ENCODE results near the gene ZBTB3. TPM values are rescaled to one million over a fixed set of nuclear protein-coding genes. Genes with fewer than 3 reads are reported as not detected.
"Not testable (repeated sequence)": the region's sequence is repeated elsewhere in the genome, so short reads cannot be mapped to it uniquely, and the experiment has no call there.

Gene ZBTB3
- total RNA-seq, 1 donor from 2014 or later = 16.1 TPM

DNA sequence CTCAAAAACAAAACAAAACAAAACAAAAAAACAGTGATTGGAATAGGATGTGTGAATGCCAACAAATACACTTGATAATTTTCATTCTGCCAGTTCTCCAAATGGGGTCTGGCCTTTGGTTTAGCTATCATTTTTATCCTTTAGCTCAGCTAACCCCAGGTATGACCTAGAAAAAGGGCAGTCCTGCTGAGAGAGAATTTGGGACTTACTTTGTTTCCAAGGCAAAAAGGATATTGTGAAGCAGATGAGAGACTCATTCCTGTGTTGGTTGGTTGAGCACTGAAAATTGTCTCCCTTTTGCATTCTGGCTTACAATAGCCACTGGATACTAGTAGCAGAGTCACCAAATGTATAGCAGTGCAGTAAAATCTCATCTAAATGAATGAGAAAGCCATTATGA is 16.8 kb downstream of the ZBTB3 start:
- Mint-ChIP-seq H3K36me3 (ENCODE audit: low read depth) (peaks cover 2% of the 10 kb centered on the region), H3K4me3 (no peak overlapping the region), H3K4me1 (no peaks in the 10 kb centered on the region), H3K27me3 (ENCODE audit: low read depth) (no peaks in the 10 kb centered on the region), H3K9me3 (no peaks in the 10 kb centered on the region), H3K27ac (ENCODE audit: unreplicated experiment) (no peak overlapping the region)
- no peak for DNase-seq (ENCODE audit: low read depth, low spot score)
- TF ChIP-seq, protein P1, sequence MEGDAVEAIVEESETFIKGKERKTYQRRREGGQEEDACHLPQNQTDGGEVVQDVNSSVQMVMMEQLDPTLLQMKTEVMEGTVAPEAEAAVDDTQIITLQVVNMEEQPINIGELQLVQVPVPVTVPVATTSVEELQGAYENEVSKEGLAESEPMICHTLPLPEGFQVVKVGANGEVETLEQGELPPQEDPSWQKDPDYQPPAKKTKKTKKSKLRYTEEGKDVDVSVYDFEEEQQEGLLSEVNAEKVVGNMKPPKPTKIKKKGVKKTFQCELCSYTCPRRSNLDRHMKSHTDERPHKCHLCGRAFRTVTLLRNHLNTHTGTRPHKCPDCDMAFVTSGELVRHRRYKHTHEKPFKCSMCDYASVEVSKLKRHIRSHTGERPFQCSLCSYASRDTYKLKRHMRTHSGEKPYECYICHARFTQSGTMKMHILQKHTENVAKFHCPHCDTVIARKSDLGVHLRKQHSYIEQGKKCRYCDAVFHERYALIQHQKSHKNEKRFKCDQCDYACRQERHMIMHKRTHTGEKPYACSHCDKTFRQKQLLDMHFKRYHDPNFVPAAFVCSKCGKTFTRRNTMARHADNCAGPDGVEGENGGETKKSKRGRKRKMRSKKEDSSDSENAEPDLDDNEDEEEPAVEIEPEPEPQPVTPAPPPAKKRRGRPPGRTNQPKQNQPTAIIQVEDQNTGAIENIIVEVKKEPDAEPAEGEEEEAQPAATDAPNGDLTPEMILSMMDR (conservative IDR thresholded peaks at IDR 0.05) = no peak

DNA sequence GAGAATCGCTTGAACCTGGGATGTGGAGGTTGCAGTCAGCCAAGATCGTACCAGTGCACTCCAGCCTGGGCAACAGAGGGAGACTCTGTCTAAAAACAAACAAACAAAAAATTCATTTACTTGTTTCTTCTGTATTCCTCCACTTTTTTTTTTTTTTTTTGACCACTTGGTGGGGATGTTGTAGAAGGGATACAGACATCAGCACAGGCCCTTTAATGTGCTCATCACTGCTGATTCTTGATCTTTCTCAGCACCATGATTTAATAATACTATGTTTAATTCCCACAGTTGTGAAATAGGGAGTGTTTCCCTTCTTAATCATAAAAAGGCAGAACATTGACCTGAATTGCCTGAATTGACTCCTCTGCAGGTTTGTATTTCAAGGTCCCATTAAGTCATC is 21.1 kb downstream of the ZBTB3 start:
- no peaks in the 10 kb centered on the region for H3K9me3 Mint-ChIP-seq
- peak overlapping the region; percentile 34 for H3K4me3 Mint-ChIP-seq
- TF ChIP-seq, protein P1 (conservative IDR thresholded peaks at IDR 0.05) = peak; percentile 47
- no peak overlapping the region for H3K27ac Mint-ChIP-seq (ENCODE audit: unreplicated experiment)
- H3K27me3 Mint-ChIP-seq (ENCODE audit: low read depth) = no peaks in the 10 kb centered on the region
- H3K36me3 Mint-ChIP-seq (ENCODE audit: low read depth) = peaks cover 2% of the 10 kb centered on the region
- H3K4me1 Mint-ChIP-seq = peaks cover 9% of the 10 kb centered on the region
- DNase-seq (ENCODE audit: low read depth, low spot score) = no peak

DNA sequence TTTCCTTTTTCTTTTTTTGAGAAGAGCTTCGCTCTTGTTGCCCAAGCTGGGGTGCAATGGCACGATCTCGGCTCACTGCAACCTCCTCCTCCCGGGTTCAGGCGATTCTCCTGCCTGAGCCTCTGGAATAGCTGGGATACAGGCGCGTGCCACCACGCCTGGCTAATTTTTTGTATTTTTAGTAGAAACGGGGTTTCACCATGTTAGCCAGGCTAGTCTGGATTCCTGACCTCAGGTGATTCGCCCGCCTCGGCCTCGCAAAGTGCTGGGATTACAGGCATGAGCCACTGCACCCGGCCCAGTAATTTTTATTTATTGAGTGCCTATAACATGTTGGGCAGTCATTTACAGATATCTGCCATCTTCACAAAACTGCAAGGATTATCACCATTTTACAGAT is 23.9 kb downstream of the ZBTB3 start:
- H3K27ac Mint-ChIP-seq (ENCODE audit: unreplicated experiment) = peak overlapping the region; percentile 78
- peak overlapping the region; percentile 97 for H3K4me3 Mint-ChIP-seq
- H3K27me3 Mint-ChIP-seq (ENCODE audit: low read depth); DNase-seq (ENCODE audit: low read depth, low spot score); H3K9me3 Mint-ChIP-seq; H3K36me3 Mint-ChIP-seq (ENCODE audit: low read depth): not testable (repeated sequence)
- H3K4me1 Mint-ChIP-seq = peaks cover 20% of the 10 kb centered on the region

DNA sequence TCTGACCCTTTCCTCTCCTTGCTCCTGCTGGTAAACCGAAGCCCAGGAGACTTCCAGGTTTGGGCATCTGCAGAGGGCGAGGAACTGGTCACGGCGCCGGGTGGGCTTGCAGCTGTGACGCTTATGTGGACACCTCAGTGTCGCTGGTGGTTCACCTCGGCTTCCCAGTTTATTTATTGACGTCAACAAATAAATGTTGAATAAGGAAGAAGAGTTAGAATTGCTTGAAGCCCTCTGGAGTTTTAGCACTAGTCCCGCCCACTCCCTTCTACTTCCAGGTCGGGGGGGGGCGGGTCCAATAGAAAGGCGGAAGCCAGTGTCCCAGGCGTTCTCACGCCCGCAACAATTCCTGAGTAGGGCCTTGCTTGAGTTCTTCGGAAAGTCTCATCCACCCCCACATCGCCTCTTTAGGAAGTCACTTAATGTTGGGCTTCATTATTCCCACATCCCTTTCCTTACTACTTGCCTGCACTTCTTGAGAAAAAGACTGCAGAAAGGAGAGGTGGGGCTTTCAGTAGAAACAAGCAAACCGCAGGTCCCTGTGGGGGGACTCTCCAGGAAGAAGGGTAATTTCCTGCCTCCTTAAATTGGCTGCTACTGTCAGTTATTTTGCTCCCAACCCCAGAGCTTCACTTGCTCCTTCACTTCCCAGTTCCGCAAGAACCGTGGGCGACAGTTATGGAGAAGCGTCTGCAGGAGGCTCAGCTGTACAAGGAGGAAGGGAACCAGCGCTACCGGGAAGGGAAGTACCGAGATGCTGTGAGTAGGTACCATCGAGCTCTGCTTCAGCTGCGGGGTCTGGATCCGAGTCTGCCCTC is 25.6 kb downstream of the ZBTB3 start, which contains the start of gene TTC9C:
Gene TTC9C (plus strand): TSS at position 316 of the 818 bp plus-strand sequence. CDS start 363 bp downstream, at position 679.
- Mint-ChIP-seq H3K27ac (ENCODE audit: unreplicated experiment) (peak within 1 kb of the TSS; percentile 99), H3K4me1 (peaks cover 37% of the 10 kb centered on the region), H3K4me3 (peak within 1 kb of the TSS; percentile 97), H3K27me3 (ENCODE audit: low read depth) (no peaks in the 10 kb centered on the region), H3K9me3 (no peaks in the 10 kb centered on the region), H3K36me3 (ENCODE audit: low read depth) (peaks cover 15% of the 10 kb centered on the region)
- TF ChIP-seq, protein P1 (conservative IDR thresholded peaks at IDR 0.05) = no peak
- peak; percentile 61 for DNase-seq (ENCODE audit: low read depth, low spot score)

DNA sequence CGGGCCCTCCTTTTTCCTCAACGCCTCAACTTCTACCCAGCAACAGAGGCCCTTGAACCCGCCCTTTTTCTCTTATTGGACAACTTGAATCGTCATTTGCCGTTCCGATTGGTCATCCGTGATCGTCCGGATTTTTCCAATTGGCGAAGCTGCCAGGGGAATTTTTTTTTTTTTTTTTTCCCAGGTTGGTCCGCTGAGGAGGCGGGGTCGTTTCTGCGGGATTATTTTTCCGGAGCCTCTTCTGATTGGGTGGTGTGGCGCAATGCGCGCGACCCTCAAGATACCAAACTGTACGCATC is 26.1 kb downstream of the ZBTB3 start:
- H3K4me3 Mint-ChIP-seq = peak overlapping the region; percentile 97
- DNase-seq (ENCODE audit: low read depth, low spot score) = peak; percentile 64
- peaks cover 38% of the 10 kb centered on the region for H3K4me1 Mint-ChIP-seq
- H3K27me3 Mint-ChIP-seq (ENCODE audit: low read depth) = no peaks in the 10 kb centered on the region
- no peaks in the 10 kb centered on the region for H3K9me3 Mint-ChIP-seq
- peaks cover 14% of the 10 kb centered on the region for H3K36me3 Mint-ChIP-seq (ENCODE audit: low read depth)
- TF ChIP-seq, protein P1 (conservative IDR thresholded peaks at IDR 0.05) = no peak
- peak overlapping the region; percentile 99 for H3K27ac Mint-ChIP-seq (ENCODE audit: unreplicated experiment)

DNA sequence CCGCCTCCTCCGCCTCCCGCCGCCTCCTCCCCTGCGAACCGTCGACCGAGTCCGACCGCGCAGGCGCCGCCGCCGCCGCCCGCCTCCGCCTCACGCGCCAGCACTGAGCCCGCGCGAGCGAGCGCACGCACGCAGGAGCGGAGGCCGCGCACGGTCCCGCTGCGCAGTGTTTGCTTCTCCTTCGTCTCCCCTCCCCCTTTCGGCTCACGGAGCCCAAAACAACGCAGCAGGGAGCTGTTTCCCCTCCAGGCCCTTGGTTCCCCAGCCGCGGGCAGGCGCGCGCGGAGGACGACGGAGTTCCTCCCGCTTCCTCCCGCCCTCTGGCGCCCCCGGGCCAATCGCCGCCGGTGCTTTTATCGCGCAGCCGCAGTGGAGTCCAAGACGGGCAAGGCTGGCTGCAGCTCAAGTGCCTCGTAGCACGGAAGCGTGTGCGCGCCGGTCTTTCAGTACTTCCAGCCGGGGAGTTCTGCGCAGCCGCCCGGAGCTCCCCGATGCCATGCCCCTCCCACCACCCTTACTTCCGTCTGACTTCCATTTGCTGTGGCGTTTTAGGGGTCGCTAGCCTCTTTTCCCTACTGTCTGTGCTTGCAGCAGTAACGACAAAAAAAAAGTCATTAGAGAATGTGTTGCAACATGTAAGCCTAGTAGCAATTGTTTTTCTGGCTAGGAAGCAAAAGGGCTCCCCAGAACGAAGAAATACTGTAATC is 26.6 kb downstream of the ZBTB3 start, which contains the start of gene HNRNPUL2:
Gene HNRNPUL2 (minus strand): TSS at position 293 of the 707 bp plus-strand sequence. CDS start 301 bp downstream, outside the sequence.
- peaks cover 43% of the 10 kb centered on the region for H3K4me1 Mint-ChIP-seq
- TF ChIP-seq, protein P1 (conservative IDR thresholded peaks at IDR 0.05) = no peak
- peak; percentile 98 for DNase-seq (ENCODE audit: low read depth, low spot score)
- no peaks in the 10 kb centered on the region for H3K27me3 Mint-ChIP-seq (ENCODE audit: low read depth)
- H3K36me3 Mint-ChIP-seq (ENCODE audit: low read depth) = peaks cover 19% of the 10 kb centered on the region
- H3K27ac Mint-ChIP-seq (ENCODE audit: unreplicated experiment) = peak within 1 kb of the TSS; percentile 99
- no peaks in the 10 kb centered on the region for H3K9me3 Mint-ChIP-seq
- peak within 1 kb of the TSS; percentile 97 for H3K4me3 Mint-ChIP-seq
